Measurements from ENCODE around the gene FANCE.
"Not testable (repeated sequence)": the region's sequence is repeated elsewhere in the genome, so short reads cannot be mapped to it uniquely, and the experiment has no call there.

FANCE gene

DNA sequence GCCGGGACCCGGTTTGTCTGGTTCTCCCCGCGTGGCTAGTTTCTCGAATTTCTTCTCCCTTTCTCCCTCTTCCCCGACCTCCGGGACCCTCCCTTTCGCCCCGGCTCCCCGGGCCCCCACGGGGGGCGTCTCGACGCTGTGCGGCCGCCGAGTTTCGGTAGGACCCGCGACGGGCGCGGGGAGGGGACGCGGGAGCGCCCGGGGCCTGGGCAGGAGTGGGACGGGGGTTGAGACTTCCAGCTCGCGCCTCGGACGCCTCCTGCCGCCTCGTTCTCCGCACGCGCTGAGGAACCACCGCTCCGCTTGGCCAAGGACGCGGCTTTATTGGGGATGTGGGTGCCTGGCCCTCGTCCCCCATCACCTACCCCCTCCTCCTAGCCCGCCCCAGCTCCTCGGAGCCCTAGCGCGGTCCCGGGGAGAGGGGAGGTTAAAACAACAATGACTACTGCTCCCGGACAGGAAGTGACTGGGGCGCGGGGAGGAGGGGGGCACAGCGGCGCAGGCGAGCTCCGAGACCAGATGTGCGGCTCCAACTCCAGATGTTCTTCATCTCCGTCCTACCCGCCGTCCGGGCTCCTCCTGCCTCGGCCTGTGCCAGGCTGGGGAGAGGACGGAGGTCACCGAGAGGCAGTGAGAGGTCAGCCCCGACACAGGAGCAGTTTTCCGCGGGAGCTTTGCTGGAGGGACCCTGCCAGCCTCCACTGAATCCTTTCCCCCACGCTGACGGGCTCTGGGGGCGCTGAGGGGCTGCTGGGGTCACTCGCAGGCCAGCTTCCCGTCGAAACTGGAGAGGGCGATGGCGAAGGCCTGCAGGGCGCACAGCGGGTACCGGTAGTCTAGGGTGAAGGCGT, 45.7 kb downstream of the FANCE start:
- DNase-seq (ENCODE audit: low spot score) = peak; percentile 77

DNA sequence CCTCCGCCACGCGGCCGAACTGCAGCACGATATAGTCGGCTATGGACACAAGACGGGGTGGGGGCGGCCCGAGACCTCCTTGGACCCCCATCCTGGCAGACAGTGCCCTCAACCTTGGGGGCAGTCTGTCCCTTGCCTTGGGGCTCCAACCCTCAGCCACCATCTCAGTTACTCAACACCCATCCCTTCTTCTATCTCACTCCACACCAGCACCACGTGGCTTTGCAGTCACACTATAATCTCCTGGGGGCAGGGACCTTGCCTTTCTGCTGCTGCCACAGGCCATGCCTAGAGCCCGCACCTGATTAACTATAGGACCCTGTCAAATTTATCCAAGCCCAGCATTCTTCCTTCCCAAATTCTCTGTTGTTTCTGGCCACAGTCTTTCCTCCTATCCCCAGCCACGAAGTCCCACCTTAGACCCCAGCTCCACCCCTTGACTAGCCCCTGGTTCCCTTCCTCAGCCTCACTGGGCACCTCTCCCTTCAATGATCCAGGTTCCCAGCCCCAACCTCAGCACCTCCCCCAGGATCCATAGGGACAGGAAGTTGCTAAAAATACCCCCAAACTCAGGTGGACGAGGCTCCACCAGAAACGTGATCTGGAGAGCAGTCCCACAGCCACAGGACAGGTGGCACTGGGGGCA, 46.4 kb downstream of the FANCE start:
- DNase-seq (ENCODE audit: low spot score) = no peak

DNA sequence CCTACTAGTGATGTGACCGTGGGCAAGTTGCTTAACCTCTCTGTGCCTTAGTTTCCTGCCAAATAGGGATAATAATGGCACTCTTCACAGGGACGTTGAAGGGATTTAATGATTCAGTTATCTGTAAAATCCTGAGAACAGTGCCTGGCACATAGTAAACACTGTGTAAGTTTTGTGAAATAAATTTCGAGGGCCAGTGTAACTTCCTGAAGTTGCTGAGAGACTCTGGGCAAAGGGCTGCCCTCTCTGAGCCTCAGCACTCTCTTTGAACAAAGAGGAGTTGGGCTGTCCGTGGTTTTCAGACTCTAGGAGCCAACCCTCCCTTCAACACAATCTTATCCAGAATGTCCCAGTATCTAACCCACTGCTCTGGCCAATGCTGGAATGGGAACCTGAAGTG, 47.2 kb downstream of the FANCE start:
- DNase-seq (ENCODE audit: low spot score) = no peak

DNA sequence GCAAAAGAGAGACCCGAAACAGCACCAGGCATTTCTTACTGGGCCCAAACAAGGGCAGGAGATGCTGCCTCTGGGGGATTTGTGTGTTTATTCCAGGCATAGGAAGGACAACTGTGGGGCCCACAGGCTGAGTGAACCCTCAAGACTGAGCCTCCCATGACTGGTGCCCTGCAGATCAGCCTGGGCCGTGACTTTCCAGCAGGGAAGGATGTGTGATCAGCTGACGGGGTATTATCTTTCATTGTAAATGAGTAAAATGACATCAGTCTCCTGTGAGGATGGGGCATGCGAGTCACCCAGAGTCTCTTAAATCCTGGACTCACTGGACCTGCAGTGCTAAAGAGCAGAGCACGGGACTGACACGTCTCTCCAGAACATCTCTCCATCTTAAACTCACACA, 48.6 kb downstream of the FANCE start:
- DNase-seq (ENCODE audit: low spot score) = no peak

DNA sequence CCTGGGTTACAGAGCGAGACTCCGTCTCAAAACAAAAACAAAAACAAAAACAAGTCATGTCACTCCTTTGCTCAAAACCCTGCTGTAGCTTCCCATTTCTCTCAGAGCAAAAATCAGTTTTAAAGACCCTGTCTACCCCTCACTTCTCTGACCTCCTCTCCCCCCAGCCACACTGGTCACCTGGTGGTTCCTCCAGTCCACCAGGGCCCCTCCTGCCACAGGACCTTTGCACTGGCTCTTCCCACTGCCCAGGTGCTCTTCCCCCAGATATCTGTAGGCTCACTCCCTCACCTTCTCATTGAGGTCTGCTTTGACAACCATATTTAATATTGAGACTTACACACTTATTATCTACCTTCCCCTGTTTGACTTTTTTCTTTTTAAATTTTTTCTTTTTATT, 49.6 kb downstream of the FANCE start:
- no peak for DNase-seq (ENCODE audit: low spot score)

DNA sequence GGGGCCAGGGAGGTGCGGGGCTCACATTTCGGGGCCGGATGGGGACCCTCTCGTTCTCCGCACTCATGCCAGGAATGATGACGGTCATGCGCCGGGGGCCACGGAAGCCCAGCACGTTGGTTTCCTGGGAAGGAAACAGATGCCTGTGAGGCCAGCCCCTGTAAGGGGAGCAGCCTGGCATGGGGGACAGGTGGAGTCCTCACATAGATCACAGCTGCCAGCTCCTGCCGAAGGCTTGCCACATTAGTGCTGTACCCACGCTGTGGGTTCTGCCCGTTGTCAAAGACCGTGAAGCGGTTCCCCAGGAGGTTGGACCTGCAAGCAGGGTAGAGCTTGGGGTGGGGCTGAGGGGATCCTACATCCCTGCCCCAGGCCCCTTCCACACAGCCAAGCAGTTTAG, 51.4 kb downstream of the FANCE start:
- no peak for DNase-seq (ENCODE audit: low spot score)

DNA sequence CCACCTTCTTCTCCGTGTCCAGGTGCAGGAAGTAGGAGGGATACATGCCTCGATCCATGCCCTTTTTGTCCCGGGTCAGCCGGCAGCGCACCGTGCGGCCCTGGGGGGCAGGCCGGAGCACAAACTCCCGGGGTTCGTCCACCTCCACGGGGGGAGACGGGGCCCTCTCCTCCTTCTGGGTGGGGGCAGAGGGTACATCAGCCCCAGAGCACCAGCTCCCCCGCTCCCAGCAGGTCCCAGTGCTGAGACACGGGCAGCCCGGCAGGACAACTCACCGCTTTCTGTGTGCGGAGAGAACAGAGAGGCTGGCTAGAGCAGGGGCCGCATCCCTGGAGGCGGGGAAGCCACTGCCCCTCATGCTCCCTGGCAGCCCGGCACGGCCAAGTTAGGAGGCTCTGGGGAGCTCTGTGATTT, 53.9 kb downstream of the FANCE start:
- no peak for DNase-seq (ENCODE audit: low spot score)

DNA sequence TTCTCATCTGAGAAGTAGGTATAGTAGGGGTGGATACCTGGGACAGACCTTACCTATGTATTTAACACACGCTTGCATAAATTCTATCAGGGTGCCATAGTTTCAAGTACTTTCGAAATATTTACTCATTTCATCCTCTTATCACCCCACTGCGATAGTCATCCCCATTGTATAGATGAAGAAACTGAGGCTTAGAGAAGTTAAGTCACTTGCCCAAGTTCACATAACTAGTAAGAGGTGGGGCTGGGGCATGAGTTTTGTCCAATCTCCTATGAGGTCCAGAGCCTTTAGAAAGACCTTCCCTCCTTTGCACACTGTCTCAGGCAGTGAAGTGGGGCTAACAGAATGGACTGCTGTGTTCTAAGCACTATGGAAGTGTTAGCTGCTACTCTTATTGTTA, 54.4 kb downstream of the FANCE start:
- no peak for DNase-seq (ENCODE audit: low spot score)

DNA sequence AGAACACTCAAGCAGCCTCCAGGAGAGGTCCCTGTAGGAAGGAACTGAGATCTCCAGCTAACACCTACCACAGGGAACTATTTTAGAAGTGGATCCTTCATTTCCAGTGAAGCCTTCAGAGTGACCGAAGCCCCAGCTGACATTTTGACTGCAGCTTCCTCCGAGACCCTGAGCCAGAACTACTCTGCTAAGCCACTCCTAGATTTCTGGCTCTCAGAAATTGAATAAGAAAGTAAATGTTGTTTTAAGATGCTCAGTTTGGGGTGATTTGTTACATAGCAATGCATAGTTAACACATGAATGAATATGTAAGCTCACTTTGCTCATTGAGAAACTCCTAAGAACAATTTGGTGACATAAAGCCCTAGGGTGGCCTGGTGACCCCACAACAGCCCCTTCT, 55.1 kb downstream of the FANCE start:
- no peak for DNase-seq (ENCODE audit: low spot score)

DNA sequence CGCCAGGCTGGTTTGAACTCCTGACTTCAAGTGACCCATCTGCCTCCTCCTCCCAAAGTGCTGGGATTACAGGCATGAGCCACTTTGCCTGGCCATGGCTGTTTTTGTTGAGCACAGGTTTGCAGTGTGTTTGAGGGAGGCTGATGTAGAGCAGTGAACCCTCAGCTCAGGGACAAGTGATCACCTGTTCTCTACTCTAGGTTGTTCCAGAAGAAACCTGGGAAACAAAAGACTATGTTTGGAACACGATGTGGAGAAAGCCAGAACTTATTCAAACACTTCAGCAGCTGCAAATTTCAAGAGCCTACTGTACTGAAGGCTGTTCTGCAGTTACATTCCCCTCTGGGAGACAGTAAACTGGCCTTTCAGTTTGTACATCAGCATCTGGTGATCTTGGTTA, 55.9 kb downstream of the FANCE start:
- no peak for DNase-seq (ENCODE audit: low spot score)

DNA sequence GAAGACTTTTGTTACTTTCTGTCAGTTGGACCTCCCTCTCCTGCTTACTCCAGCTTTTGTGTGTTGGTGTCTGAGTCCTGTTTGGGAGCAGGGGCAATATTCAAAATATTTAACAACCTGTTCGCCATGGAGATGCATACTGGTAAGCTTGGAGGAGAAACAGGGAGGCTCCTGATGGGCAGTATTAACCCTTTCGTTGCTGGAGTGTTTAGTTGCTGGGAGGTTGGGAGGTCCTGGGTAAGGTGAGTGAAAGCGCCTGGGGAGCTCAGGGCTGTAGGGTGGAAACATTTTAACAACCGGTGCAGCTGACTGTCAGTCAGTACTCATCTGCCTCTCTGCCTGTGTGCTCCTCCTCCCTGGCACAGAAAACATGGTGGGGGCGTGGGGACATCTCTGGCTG, 56.4 kb downstream of the FANCE start:
- DNase-seq (ENCODE audit: low spot score) = no peak

DNA sequence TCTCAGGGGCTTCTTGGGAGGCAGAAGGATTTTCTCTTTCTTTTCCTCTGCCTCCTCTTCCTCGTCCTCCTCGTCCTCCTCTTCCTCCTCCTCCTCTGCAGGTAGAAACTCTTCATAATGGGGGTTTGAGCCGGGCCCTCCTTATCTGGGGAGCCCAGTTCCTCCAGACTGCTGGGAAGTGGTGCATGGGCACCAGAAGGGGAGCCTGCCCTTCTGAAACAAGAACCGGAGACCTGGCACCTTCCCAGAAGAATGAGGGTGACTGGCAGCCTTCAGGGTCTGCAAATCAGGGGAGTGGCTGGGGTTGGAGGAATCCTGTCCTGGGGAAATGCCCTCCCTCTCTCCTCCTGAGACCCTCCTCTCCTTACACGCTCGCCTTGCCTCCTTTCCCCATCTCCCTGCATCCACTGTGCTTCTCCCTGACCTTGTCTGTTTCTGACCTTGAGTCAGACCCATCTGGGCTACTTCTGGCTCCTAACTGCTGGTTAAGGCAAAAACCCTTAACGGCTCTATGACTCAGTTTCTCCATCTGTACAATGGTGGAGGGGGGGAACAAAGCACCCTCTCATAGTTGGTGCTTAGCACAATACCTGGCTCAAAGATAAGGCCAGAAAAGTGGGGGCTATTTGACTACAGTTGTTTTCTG, 58.9 kb downstream of the FANCE start:
- no peak for DNase-seq (ENCODE audit: low spot score)

DNA sequence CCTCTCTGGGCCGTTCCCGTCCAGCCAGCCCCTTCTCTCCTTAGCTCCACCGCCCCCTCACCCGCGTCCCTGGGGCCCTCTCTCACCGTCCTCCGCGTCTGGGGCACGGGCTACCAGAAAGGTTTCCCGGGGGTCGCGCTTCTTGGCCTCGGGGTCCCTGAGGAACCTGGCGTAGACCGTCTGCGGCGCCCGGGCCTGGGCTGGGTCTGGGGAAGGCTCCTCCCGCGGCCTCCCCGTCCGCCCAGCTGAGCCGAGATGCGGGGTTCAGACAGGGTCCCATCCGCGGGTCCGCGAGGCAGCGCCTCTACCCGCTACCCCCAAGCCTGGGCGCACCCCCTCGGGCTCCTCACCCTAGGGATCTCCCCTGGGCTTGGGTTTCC, 59.4 kb downstream of the FANCE start:
- DNase-seq (ENCODE audit: low spot score) = no peak

DNA sequence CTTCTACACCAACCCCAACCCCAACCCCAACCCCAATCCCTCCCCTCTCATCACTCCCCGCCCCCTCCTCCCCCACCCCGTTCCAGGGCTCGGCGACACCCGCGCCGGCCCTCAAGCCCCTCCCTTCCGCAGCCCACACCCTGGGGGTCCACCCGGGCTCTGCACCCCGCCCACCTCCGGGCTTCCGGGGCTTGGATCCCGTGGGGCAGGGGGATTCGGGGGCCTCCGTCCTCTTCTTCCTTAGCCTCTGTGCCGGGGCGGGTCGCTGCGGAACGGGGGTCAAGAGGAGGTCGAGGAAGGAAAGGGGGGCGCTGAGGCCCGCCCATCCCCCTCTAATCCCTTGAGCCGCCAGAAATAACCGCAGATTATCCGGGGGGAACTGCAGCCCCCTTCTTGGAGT, 59.9 kb downstream of the FANCE start:
- no peak for DNase-seq (ENCODE audit: low spot score)

DNA sequence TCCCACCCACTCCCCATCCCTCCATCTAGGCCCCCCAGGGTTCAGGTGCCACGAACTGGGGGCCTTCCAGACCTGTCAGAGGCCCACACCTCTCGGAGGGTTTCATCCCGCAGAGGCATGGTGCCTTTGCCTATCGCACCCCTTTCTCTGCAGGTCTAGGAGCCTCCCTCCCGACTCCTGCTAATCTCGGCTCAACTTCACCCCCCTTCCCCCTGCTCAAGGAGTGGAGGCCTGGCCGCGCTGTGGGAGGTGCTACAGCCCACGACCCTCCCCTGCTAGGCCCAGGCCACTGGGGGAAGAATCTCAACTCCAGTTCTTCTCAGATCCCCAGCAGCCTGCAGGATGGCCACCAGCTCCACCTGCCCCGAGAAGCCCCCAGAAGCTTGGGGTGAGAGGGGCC, 60.6 kb downstream of the FANCE start, which contains the start of gene TULP1:
TSS of gene TULP1 (minus strand) at position 157 of the 400 bp plus-strand sequence. CDS start at position 119, 38 bp downstream.
- DNase-seq (ENCODE audit: low spot score) = peak; percentile 50

DNA sequence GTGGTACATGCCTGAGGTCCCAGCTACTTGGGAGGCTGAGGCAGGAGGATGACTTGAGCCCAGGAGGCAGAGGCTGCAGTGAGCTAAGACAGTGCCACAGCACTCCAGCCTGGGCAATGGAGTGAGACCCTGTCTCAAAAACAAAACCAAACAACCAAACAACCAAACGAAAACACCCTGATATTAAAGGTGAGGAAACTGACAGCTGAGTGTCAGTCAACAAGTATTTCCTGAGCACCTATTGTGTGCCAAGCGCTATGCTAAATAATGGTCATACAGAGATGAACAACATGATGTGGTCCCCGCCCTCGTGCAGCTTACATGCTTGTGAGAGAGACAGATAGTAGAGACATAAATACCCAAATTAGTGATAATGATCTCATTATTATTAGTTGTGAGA, 62.4 kb downstream of the FANCE start:
- no peak for DNase-seq (ENCODE audit: low spot score)

DNA sequence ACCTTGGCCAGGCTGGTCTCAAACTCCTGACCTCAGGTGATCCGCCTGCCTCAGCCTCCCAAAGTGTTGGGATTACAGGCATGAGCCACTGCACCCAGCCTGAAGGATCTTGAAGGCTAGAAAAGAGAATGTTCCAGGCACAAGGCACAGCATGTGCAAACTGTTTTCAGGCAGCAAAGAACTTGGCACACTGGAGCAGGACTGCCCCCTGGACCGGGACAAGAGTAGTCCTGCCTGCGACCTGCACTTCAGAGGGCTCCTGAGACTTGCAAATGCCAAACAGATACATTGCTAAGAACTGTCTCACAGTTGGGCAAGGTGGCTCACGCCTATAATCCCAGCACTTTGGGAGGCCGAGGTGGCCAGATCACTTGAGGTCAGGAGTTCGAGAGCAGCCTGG, 63.8 kb downstream of the FANCE start:
- not testable (repeated sequence) for DNase-seq (ENCODE audit: low spot score)

Data from iPS-NIHi11 (cell line).